Stimulated activated CD4-positive, alpha-beta T cell treated with anti-CD3 and anti-CD28 coated beads, Interleukin-4, amount 100 ng/mL, for 1 hour (primary cell): ENCODE data around the gene TBX20.
"Not testable (repeated sequence)": the region's sequence is repeated elsewhere in the genome, so short reads cannot be mapped to it uniquely, and the experiment has no call there.

Experiments
- DNase-seq: peaks from one replicate; pipeline ENCODE4 v3.0.0-alpha.2; 2020

TBX20 gene

DNA sequence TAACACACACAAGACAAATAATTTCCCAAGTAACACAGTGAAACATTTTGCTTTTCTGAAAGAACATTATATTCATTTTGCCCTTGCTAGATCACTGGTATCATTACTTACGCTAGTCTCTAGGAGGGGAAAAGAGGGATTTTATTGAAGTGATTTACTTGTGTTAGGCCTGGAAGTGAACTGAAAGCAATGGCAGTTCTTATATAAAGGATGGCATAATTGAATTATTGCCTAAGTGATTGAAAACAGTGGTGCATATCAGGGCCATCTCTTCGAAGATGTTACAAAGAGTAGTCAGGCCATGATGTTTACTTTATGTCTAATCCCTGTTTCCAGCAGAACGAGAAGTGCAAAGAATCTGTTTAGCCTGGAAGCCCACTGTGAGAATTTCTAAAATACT lies 38.8 kb downstream of the TBX20 start:
- DNase-seq, result not testable (repeated sequence)

DNA sequence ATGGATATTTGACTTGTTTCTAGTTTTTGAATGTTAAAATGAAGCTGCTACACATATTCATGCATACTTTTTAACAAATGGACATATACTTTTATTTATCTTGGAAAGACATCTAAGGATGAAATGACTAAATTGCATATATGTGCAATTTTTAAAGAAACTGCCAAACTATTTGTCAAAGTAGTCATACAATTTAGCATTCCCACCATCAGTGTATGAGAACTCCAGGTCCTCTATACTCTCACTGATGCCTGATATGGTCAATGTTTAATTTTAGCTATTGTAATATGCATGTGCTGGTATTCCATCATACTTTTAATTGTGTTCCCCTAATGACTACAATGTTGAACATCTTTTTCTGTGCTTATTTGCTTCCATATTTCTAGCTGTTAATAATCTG lies 47.0 kb downstream of the TBX20 start:
- not testable (repeated sequence) for DNase-seq

GRCh38 chr7:35204850-35205249 lies 49.0 kb downstream of the TBX20 start:
- not testable (repeated sequence) for DNase-seq

DNA sequence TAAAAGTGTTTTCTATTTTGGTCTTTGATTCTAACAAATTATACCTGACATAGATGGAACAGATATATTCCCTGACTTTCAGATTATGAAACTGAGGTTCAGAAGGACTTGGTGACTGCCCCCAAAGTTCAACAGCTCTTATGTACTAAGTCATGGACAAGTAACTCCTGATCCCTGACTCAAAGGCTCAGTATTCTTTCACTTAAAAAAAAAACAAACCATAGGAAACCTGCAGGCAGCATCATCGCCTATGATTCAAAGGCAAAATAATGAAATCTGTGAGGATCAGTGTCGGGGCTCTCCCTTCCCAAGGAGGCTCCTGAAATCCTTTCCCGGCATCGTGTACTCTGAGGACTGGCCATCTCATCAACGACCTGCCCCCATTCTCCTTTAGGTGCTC lies 49.9 kb downstream of the TBX20 start:
- DNase-seq, result not testable (repeated sequence)

- not testable (repeated sequence) for DNase-seq
Observed at GRCh38 chr7:35202353-35202752, 51.5 kb downstream of the TBX20 start.

- not testable (repeated sequence) for DNase-seq
Observed at GRCh38 chr7:35200170-35200569, 53.7 kb downstream of the TBX20 start.

DNA sequence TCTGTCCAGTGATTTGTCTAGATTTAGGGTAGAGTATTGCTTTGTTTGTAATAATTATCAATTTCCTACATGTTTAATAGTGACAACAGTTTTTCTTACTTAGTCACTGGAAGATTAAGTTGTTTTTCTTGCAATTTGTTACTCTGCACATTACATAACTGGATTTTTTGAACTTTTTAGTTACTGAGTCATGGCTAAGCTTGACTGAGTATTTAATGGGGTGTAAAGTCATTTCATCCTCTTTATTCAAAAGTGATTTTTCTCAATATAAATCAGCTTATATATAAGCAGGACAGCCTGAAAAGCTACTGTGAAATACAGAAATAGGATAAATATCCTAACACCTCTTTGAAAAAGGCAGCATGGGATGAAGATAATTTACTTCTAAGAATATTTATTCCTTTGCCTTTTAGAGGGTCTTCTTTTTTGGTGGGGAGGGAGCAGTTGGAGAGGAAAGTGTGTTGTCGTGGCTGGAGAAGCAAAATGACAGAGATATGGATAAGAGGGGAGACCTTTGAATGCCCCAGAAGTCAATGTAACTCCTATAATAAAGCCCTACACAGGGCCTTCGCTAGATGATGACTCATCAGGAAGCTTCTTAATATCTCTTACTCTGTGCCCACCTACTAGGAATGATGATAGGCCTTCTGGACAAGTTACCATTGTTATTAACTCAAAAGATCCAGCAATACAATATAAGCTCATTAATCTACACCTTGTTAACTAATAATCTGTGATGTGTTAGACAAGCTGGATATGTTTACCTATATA lies 55.3 kb downstream of the TBX20 start:
- not testable (repeated sequence) for DNase-seq

DNA sequence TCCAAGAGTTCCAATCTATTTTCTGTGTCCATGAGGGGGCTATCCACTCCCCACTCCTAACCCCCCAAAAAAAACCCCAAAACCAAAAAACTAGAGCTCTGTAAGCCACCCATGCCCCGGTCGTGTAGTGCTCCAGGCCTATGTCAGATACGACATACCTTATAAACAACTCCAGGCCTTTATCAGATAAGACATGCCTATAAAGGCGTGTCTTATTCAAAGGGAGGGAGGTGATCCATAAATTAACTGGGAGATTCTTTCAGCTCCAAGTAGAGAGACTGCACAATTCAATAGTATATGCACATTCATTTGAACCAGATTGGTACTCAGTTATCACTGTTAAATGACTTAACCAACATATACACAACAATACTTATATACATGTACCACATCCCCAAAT lies 62.3 kb downstream of the TBX20 start:
- not testable (repeated sequence) for DNase-seq

DNA sequence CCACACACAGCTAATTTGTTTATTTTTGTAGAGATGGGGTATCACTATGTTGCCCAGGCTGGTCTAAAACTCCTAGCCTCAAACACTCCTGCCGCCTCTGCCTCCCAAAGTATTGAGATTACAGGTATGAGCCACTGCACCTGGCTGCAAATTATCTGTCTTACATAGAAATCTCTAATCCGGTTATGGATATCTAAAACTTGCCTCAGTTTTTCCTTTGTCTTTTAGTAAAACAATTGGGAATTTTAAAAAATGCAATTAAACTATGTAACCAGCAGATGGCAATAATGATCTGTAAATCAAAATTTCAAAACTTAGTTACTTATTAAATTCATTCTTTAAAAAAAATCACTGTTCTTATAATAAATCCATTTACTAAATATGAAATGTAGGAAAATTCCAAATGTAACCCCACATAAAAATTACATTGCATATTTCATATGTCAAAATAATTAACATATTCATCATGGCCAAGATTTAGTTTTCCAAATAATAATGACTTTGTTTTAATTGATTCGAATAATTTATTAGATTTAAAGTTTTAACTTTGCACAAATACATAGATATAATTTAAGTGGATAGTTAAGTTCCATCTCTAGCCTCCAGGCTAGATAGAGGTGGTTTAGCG lies 63.6 kb downstream of the TBX20 start:
- not testable (repeated sequence) for DNase-seq

DNA sequence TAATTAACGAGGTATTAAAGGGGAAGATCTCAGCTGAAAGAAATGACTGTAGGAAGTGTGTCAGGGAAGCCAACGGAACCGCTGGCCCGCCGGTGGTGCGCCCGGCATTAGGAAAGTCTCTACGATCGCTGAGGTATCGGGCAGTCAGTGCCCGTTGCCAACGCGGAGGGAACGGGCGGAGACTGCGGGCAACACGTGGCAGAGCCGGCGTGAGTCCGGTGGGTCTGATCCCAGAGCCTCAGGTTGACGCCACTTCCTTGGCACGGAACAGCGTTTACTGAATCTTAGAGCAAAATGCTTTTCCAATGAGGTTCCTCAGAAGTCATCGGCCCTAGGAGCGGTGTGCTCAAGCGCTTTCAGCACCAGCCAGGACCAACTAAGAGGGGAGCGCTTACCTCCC lies 67.1 kb downstream of the TBX20 start:
- not testable (repeated sequence) for DNase-seq

DNA sequence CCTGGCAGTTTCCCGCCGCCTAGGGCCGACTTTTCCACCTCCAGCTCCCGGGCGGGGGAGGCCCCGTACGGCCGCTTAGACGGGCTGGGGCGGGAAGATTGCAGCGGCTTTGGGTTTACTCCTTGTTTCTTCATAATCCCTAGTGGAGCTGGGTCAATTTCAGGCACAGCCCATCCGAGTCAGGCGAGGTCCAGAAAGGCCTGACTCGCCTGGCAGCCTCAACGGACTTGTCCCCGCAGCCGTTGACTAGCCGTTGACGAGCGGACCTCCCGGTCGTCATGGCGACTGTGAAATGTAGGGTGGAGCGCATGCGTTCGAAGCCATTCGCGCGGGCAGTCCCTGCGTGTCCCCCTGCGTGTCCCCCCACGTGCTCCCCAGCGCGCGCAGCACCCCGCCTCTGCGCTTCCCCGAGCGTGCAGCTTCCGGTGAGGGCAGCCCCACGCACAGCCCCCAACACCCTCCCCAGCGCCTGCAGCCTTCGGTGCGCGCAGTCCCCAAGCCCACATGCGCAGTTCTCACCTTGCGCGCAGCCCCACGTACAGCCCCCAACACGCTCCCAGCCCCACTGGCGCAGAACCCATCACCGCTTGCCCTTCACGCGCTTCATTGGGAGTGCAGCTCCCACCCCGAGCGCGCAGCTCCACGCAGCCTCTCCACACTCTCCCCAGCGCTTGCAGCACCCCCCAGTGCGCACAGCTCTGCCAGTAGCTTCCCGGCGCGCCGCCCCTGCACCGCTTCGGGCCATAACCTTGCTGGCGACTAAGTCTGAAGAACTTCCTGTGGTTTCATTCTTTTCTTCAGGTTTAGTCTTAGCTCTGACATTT lies 67.8 kb downstream of the TBX20 start:
- DNase-seq, result no peak

GRCh38 chr7:35185578-35185907 lies 68.4 kb downstream of the TBX20 start:
- DNase-seq, result not testable (repeated sequence)

- not testable (repeated sequence) for DNase-seq
Observed at GRCh38 chr7:35184961-35185360, 68.9 kb downstream of the TBX20 start.

DNA sequence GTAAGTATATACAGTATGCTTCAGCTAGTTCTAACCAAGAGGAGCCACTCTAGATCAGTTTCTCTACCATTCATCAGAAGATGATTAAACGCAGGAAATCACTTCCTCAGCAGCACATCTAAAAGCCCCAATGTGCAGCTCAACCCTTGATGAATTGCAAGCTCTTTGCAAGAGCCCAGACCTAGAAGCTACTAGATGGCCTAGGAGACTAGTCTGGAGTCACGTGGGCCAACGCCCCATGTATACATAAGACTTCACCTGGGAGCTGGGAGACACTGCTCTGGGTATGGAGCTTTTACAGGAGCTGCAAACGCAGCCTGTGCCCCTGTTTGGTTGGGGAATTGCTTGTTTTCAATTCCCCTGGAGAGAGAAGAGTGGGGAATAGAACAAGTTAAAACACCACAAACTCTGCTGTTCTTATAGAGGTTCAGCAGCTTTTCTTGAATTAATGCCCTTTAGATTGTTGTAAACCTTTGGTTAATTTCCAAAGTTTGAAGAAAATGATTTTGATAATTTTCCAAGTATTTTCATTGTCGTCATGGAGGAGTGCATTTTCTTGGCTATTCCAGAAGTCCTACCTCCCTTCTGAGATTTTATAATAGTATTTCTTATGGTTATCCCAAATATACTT lies 69.9 kb downstream of the TBX20 start:
- DNase-seq, result not testable (repeated sequence)

GRCh38 chr7:35180665-35181064 lies 73.2 kb downstream of the TBX20 start:
- DNase-seq, result not testable (repeated sequence)

DNA sequence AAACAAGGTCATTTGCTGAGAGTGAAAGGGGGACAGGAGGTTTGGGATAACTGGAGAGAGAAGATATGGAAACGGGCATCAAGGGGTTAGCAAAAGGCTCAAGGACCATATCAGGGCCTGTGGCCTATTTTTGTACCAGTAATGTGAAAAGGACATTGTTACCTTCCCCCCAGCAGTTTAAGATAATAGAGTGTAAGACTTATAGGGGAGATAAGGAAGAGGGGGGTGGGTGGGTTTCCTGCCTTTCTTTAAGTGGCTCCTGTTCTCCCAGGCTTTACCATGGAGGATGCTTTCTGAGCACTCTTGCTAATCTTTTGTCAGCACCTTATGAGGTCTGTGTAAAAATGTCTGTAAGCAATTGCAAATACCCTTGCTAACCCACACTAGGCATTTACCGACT lies 80.7 kb downstream of the TBX20 start:
- DNase-seq, result not testable (repeated sequence)

DNA sequence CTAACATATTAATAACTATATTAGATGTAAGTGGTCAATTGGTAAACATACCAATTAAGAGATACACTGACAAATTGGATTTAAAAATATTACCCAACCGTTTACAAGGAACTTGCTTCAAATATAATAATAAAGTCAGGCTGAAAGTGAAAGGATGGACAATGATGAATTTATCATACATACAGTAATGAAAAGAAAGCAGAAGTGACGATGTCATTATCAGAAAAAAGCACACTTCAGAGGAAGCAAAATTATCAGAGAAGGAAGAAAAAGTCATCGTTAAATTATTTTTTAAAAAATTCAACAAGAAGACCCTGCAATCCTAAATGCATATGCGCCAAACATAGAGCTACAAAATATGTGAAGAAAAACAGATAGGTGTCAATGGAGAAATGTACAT lies 81.8 kb downstream of the TBX20 start:
- DNase-seq, result not testable (repeated sequence)

DNA sequence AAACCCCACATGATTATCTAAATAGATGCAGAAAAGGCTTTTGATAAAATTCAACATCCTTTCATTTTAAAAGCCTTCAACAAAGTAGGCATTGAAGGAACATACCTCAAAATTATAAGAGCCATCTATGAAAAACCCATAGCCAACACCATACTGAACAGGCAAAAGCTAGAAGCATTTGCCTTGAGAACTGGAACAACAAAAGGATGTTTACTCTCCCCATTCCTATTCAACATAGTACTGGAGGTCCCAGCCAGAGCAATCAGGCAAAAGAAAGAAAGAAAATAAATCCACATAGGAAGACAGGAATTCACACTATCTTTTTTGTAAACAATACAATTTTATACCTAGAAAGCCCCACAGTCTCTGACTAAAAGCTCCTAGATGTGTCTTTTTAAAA lies 86.2 kb downstream of the TBX20 start:
- DNase-seq, result not testable (repeated sequence)

- DNase-seq, result not testable (repeated sequence)
Observed at GRCh38 chr7:35167158-35167557, 86.7 kb downstream of the TBX20 start.

- not testable (repeated sequence) for DNase-seq
Observed at GRCh38 chr7:35161059-35161740, 92.7 kb downstream of the TBX20 start.
